GM21515 (cell line): ENCODE measurements around the gene GJB5.
"Not testable (repeated sequence)": the region's sequence is repeated elsewhere in the genome, so short reads cannot be mapped to it uniquely, and the experiment has no call there.

ENCODE experiments used
- ATAC-seq: cut with Tn5 transposase; IDR thresholded peaks from one replicate; pipeline ENCODE4 v1.9.1; 2021; ENCODE audit not compliant: unreplicated experiment

The GJB5 gene

DNA sequence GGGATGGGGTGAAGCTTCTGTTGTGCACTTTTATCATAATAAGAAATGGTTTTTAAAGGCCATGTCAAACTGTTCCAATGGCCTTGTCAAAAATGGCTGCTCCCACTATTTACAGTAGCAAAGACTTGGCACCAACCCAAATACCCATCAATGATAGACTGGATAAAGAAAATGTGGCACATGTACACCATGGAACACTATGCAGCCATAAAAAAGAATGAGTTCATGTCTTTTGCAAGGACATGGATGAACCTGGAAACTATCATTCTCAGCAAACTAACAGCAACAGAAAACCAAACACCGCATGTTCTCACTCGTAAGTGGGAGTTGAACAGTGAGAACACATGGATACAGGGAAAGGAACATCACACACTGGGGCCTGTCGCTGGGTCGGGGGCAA, 18.3 kb downstream of the GJB5 start:
- not testable (repeated sequence) for ATAC-seq

DNA sequence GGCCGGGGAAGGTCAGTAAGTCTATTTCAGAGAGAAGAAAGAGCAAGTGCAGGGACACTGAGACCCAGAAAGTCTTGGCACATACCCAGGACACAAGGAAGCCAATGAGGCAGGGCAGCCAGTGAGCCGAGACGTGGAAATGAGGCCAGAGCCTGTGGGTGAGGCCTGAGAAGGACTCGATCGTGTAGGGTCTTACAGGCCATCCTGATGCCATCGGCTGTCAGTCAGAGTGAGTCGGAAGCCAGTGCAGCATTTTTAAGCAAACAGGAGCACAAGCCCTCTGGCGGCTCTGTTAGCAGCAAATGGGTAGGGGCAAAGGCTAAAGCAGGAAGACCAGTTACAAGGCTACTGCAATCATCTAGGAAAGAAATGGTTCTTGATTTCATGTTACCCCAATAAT, 20.1 kb downstream of the GJB5 start:
- ATAC-seq, result no peak

DNA sequence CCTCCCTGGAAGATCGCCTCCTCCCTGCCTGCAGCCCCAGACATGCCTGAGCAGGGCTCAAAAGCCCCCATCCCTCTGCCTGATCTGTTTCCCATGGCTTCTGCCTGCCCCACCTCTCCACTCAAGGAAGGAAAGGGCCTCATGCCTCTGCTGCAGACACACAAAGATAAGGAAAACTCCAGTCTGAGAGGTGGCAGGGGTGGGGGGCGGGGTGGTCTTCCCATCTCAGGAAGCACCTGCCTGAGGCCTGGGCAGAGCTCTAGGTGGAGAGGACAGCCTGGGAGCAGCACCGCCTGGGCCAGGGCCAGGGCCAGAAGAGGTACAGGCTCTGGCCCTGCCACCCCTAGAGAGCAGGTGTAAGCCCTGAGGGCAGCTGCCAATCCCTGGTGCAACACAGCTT, 22.1 kb downstream of the GJB5 start:
- ATAC-seq, result no peak

DNA sequence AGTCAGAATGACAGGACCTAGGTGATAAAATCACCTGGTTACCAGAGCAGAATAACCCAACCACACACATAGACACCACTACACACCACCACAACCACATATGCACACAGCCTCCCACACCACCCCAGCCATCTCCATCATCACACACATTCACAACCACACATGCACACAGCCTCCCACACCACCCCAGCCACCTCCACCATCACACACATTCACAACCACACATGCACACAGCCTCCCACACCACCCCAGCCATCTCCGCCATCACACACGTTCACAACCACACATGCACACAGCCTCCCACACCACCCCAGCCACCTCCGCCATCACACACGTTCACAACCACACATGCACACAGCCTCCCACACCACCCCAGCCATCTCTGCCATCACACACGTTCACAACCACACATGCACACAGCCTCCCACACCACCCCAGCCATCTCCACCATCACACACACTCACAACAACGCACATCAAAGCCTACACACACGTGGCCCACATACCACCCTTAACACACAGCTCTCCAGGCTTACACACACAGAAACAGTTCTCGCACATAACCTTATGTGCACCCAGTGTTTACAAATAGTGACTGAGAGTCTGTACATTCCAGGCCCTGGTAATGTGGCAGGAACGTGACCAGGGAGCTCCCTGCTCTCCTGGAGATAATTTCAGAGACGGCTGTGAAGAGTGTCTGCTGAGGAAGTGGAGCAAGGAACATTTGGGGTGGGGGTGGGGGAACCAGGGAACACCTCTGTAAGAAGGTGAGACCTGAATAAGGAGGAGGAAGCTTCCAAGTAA, 22.9 kb downstream of the GJB5 start:
- no peak for ATAC-seq

DNA sequence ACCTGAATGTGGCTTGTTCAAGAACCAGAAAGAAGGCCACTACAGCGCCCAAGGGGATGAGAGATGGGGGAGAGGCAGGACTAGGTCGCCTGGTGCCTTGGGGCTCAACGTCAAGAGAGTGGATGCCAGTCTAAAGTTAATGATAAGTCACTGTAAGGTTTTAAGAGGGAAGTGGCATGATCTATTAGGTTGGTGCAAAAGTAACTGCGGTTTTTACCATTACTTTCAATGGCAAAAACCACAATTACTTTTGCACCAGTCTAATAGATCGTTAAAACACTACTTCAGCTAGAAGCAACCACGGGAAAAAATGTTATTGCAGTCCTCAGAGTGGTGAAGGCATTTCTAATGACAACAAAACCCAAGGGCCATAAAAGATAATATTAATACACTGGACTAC, 23.5 kb downstream of the GJB5 start:
- ATAC-seq, result no peak

DNA sequence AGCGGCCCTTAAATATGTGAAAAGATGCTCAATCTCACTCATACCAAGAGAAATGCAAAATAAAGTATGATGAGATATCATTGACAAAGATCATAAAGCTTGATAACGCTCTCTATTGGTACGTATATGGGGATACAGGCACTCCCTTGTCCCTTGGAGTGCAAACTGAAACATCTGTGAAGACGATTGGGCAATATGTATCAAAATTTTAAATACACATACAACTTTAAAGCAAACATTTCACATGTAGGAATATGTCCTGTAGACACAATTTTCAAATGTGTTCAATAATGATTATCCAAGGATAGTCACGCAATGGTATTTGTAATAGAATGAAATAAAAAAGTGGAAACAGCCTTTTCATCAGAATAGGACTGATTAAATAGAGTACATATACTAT, 24.2 kb downstream of the GJB5 start:
- no peak for ATAC-seq

DNA sequence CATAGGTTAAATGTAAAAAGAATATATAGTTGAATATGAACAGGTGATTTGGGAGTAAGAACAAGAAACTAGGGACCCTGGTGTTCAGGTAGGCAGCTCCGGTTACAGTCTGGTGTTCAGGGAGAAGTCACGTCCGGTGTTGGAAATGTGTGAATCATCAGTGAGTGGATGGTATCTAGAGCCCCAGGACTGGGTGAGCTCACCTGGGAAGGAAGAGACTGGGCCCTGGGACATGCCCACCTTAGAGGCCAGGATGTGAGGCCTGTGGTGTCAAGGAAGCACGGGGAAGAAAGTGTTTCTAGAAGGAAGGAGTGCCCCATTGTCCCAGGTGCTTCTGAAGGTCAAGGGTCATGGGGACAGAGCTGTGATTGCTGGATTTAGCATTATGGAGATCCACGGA, 24.7 kb downstream of the GJB5 start:
- no peak for ATAC-seq

DNA sequence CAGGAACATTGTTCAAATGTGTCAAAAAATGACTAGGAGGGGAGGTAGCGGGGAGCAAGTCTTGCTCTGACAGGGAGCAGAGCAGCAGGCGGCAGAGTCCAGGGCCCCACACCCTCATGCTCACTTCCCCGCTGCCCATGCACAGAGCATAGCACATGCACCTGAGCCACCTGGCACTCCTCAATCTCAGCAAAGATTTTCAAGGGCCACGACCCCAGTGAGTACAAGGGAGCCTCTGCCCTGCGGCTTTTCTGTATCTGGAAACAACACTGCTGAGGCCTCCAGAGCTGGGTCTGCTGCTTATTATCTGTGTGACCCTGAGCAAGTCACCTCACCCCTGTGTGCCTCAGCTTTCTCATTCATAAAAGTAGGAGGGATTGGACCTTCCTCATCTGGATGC, 25.1 kb downstream of the GJB5 start:
- no peak for ATAC-seq

DNA sequence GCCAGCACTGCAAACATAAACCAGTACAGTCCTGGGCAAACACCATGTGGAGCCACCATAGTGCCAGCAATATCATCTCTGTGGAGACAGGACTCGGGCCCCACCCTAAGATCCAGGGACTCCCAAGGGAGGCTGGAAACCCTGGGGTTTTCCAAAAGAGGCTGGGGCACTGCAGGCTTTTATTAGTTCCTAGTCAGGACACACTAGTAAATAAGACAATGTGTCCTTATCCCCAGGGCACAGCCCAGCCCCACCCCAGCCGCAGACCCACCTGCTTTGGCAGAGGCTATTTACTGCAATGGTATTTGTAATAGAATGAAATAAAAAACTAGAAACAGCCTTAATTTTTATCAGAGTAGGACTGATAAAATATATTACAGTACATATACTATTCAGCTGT, 25.7 kb downstream of the GJB5 start:
- ATAC-seq, result no peak

DNA sequence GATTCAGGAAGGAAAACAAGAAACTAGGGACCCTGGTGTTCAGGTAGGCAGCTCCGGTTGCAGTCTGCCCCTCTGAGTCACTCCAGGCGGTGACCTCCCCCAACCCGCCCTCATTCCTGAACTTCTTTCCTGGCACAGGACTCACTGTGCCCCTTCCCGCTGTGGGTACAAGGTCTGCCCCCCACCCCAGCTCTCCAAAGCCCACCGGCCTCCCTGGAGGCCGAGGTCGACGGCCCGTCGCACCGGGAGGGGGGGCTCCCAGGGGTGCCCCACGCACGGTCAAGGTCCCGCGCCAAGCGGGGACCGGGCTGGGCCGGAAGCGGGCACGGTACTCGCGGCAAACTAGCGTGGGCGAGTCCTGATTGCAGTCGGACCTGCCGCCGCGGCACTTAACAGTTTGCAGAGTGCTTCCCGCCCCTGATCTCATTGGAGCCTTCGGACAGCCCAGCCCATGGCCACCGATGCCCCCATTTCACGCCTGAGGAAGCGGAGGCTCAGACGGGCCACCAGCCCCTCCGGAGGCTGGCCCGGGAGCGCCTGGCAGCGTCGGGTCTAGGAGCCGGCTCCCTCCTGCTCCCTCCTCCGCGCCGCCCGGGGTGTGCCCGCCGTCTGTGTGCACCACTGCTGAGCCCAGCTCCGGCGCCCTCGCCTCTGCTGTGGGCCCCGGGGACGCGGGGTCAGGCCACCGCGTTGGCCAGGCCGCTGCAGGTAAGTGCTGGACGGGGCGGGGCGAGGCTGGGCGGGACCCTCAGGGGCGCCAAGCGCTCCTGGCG, 26.4 kb downstream of the GJB5 start, which contains the start of gene GJB3:
Gene GJB3 (plus strand): TSS at position 144 of the 773 bp plus-strand sequence. CDS start 3,549 bp downstream, outside the sequence.
- ATAC-seq, result no peak

DNA sequence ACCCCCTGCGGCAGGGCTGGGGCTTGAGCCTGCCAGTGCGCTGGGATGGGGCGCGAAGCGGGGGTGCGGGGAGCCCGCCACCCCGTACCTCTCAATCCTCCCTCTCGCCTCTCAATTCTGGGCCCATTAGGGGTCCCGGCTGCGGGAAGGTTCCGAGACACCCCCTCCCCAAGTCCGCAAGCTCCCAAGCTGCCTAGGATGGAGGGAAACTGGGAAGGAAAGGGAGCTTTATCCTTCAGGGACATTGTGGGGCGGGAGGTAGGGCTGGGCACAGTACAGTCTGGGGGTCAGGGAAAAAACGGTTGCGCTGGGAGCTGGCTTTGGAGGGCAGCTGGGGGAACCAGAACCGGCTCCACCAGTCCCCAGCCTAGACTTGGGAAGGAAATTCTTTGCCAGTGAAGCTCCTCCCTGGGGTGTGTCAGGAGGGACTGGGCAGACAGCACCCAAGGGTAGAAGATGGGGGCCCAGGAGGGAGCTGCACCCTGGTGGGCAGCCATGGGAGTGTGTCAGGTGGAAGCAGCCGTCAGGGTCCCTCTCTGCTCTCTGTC, 27.1 kb downstream of the GJB5 start:
- ATAC-seq, result no peak

DNA sequence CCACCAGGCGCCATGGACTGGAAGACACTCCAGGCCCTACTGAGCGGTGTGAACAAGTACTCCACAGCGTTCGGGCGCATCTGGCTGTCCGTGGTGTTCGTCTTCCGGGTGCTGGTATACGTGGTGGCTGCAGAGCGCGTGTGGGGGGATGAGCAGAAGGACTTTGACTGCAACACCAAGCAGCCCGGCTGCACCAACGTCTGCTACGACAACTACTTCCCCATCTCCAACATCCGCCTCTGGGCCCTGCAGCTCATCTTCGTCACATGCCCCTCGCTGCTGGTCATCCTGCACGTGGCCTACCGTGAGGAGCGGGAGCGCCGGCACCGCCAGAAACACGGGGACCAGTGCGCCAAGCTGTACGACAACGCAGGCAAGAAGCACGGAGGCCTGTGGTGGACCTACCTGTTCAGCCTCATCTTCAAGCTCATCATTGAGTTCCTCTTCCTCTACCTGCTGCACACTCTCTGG, 29.9 kb downstream of the GJB5 start:
- ATAC-seq, result no peak

DNA sequence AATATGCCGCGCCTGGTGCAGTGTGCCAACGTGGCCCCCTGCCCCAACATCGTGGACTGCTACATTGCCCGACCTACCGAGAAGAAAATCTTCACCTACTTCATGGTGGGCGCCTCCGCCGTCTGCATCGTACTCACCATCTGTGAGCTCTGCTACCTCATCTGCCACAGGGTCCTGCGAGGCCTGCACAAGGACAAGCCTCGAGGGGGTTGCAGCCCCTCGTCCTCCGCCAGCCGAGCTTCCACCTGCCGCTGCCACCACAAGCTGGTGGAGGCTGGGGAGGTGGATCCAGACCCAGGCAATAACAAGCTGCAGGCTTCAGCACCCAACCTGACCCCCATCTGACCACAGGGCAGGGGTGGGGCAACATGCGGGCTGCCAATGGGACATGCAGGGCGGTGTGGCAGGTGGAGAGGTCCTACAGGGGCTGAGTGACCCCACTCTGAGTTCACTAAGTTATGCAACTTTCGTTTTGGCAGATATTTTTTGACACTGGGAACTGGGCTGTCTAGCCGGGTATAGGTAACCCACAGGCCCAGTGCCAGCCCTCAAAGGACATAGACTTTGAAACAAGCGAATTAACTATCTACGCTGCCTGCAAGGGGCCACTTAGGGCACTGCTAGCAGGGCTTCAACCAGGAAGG, 30.5 kb downstream of the GJB5 start:
- no peak for ATAC-seq

DNA sequence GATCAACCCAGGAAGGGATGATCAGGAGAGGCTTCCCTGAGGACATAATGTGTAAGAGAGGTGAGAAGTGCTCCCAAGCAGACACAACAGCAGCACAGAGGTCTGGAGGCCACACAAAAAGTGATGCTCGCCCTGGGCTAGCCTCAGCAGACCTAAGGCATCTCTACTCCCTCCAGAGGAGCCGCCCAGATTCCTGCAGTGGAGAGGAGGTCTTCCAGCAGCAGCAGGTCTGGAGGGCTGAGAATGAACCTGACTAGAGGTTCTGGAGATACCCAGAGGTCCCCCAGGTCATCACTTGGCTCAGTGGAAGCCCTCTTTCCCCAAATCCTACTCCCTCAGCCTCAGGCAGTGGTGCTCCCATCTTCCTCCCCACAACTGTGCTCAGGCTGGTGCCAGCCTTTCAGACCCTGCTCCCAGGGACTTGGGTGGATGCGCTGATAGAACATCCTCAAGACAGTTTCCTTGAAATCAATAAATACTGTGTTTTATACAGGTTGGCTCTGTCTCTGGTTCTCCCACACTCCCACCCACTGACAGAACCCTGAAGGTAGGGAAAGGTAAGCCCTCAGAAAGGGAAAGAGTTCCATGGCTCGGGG, 31.1 kb downstream of the GJB5 start:
- ATAC-seq, result no peak

DNA sequence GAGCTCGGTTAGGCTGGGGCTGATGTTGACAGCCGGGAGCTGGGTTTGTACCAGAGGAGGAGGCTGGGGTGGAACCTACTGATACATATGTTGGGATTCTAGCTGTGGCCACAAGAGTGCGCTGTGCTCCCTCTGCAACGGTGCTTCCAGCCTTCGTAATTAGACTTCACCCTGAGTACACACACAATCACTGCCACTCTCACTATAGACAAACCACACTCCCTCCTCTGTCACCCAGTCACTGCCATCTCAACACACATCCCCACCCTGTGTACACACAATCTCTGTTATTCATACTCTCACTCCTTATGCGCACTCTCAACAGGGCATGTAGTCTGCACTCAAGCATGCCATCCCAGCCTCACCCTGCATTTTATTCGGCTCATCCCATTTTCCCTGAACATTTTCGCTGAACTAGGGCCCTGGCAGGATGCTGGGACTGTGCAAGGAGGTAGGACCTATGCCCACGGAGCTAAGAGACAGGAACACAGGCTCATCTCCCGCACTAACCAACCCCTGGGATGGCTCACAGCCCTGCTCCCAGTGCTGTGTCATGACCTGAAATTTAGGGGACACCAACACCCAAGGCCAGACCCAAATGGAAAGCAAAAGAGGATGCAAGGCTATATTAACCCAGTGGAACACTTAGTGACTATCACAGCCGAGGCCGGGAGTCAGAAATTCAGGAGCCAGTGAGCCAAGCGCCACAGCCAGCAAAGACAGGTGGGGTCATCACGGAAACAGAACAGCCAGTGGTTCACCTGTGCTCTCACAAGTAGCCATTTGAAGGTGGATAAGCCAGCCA, 31.9 kb downstream of the GJB5 start:
- ATAC-seq, result no peak

DNA sequence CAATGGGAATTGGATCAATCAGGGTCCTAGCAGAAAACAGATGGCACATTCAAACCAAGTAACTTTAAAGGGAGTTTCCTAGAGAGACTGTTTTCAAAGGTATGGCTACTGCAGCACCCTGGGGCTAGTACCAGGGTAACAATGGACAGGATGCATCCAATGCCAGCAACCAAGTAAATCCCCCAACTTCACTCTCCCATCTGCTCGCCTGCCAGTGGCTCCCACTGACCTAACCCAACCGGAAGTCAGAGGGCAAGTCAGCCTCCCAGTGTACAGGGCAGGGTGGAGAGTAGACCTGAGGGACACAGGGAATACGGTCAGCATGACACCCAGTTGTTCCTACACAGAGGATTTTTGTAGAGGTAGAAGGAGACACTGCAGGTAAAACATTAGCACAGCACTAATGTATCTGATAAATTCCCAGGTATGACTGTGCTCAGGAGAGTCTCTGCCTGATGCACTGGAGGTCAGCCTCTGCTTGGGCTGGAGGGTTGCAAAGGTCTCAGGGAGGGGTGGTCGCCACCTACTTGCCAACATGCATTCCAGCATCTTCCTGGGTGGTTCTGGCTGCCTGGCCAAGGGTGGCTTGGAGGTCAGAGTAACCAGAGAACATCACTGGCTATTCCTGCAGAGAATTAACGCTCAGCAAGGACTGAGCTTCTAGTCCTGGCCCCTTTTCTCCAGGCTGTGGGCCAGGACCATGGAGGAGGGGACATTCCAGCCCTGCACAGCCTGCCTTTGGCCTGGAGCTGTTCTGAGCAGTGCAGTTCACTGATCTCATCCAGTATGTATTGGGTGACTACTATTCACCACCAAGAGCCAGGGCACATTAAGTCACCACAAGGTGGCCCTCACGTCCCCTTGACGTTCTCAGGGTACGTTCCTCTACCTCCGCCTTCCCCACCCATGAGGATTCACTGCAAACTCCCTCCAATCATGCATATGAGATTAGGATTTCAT, 32.9 kb downstream of the GJB5 start:
- no peak for ATAC-seq

DNA sequence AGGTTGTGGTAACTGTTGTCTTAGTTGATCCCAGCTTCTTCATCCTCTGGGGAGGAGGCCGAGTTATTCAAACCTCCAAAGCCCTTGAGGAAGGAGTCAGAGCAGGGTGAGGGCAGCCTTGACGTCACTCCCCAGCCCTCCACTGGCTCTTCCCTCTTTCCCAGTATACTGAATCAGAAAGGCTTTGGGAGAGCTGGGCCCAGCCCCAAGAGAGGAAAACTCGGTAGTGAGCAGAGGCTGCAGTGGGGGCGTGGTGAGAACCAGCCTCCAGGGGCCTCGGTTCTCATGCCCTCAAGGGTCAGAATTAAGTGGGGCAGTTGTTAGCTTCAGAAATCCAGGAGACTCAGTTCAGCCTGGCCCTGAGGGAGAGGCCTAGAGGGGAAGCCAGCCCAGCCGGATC, 36.1 kb downstream of the GJB5 start:
- no peak for ATAC-seq

DNA sequence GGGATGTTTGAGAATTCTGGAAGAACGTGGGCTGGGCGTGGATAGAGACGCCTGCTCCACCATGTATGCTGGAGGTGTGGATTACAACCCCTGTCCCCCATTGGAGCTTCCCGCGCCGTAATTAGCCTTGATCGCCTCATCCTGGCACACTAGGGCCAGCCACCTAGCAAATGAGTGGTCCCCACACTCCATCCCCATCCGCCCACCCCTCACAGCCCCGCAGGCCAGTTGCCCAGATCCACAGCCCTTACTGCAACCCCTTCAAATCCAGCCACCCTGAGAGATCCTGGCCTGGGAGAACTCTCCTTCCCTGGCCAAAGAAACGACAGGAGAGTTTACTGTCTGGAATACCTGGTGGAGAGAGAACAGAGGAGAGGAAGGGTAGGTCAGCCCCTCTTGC, 37.6 kb downstream of the GJB5 start:
- no peak for ATAC-seq
